GM21447 (cell line): Measurements from ENCODE around the gene UNC13A.

ENCODE experiments used
- ATAC-seq: cut with Tn5 transposase; IDR thresholded peaks from one replicate; pipeline ENCODE4 v1.9.1; 2021; ENCODE audit not compliant: unreplicated experiment

Gene UNC13A

GRCh38 chr19:17687857-17688784, at the start of gene UNC13A:
Gene UNC13A (minus strand): TSS chr19:17688354. CDS start chr19:17688199, 155 bp downstream.
- ATAC-seq, result no peak

- no peak for ATAC-seq
These were observed 49.6 kb upstream of the UNC13A start for GRCh38 chr19:17737690-17738153.

GRCh38 chr19:17735410-17735809, 47.3 kb upstream of the UNC13A start:
- no peak for ATAC-seq

GRCh38 chr19:17734146-17734545, 46.0 kb upstream of the UNC13A start:
- ATAC-seq, result no peak

GRCh38 chr19:17733127-17733526, 45.0 kb upstream of the UNC13A start:
- ATAC-seq, result no peak

GRCh38 chr19:17727843-17728242, 39.7 kb upstream of the UNC13A start:
- no peak for ATAC-seq

- no peak for ATAC-seq
These were observed 39.0 kb upstream of the UNC13A start for GRCh38 chr19:17726964-17727773.

- ATAC-seq, result no peak
These were observed 38.1 kb upstream of the UNC13A start for GRCh38 chr19:17726136-17726741.

- no peak for ATAC-seq
These were observed 37.4 kb upstream of the UNC13A start for GRCh38 chr19:17725422-17726078.

GRCh38 chr19:17724655-17725054, 36.5 kb upstream of the UNC13A start:
- ATAC-seq, result no peak

GRCh38 chr19:17722655-17723240, 34.6 kb upstream of the UNC13A start:
- no peak for ATAC-seq

- ATAC-seq, result no peak
These were observed 33.7 kb upstream of the UNC13A start for GRCh38 chr19:17721821-17722220.

GRCh38 chr19:17721111-17721628, 33.0 kb upstream of the UNC13A start:
- ATAC-seq, result no peak

- ATAC-seq, result no peak
These were observed 32.3 kb upstream of the UNC13A start for GRCh38 chr19:17720440-17720839.

GRCh38 chr19:17719730-17720400, 31.7 kb upstream of the UNC13A start:
- ATAC-seq, result peak; percentile 10

- peak; percentile 69 for ATAC-seq
These were observed 31.0 kb upstream of the UNC13A start, which contains the start of gene MAP1S for GRCh38 chr19:17718947-17719711. Gene MAP1S (plus strand): TSS chr19:17719480. CDS start chr19:17719503, 23 bp downstream.

- no peak for ATAC-seq
These were observed 30.4 kb upstream of the UNC13A start for GRCh38 chr19:17718550-17718946.

- no peak for ATAC-seq
These were observed 28.3 kb upstream of the UNC13A start for GRCh38 chr19:17716309-17716929.
